Mesendoderm (in vitro differentiated cells): Measurements from ENCODE around the gene BCL6B.
"Not testable (repeated sequence)": the region's sequence is repeated elsewhere in the genome, so short reads cannot be mapped to it uniquely, and the experiment has no call there.

Source experiments
- DNase-seq: peaks from one replicate; pipeline ENCODE4 v3.0.0; 2013
- H2AK5ac ChIP-seq: 2 replicates; pipeline ENCODE4 v1.6.1; 2013; ENCODE audit warnings: low read length, inconsistent platforms
- H2BK120ac ChIP-seq: 2 replicates; pipeline ENCODE4 v1.6.1; 2013; ENCODE audit warnings: low read depth, mild to moderate bottlenecking, low read length, moderate library complexity, mixed read lengths
- H2BK15ac ChIP-seq: replicated peaks from 2 replicates; pipeline ENCODE4 v1.6.1; 2013; ENCODE audit warnings: low read depth, mild to moderate bottlenecking, moderate library complexity
- H2BK5ac ChIP-seq: 2 replicates; pipeline ENCODE4 v1.6.1; 2013; ENCODE audit warnings: low read length, inconsistent platforms
- H3K18ac ChIP-seq: 2 replicates; pipeline ENCODE4 v1.6.1; 2013; ENCODE audit warnings: mild to moderate bottlenecking, low read length, mixed read lengths
- H3K23ac ChIP-seq: one replicate; pipeline ENCODE4 v1.6.1; 2013; ENCODE audit warnings: low read length
- H3K27ac ChIP-seq: 2 replicates; pipeline ENCODE4 v1.5.1; 2013; ENCODE audit warnings: low read depth, mild to moderate bottlenecking, inconsistent platforms, low read length, moderate library complexity
- H3K27me3 ChIP-seq: 2 replicates; pipeline ENCODE4 v1.6.1; 2013; ENCODE audit warnings: low read length, control low read depth, mild to moderate bottlenecking, inconsistent platforms; ENCODE audit not compliant: insufficient read depth, poor library complexity
- H3K36me3 ChIP-seq: 2 replicates; pipeline ENCODE4 v1.6.1; 2013; ENCODE audit warnings: low read length, inconsistent platforms; ENCODE audit not compliant: control insufficient read depth, insufficient read depth
- H3K4ac ChIP-seq: one replicate; pipeline ENCODE4 v1.6.1; 2013; ENCODE audit warnings: low read depth, mild to moderate bottlenecking, low read length, moderate library complexity
- H3K4me1 ChIP-seq: 2 replicates; pipeline ENCODE4 v1.6.1; 2013; ENCODE audit warnings: low read depth, low read length, inconsistent platforms; ENCODE audit not compliant: control insufficient read depth
- H3K4me2 ChIP-seq: 2 replicates; pipeline ENCODE4 v1.6.1; 2013; ENCODE audit warnings: low read length
- H3K4me3 ChIP-seq: 2 replicates; pipeline ENCODE4 v1.5.1; 2013; ENCODE audit warnings: mild to moderate bottlenecking, low read length
- H3K56ac ChIP-seq: one replicate; pipeline ENCODE4 v1.6.1; 2013; ENCODE audit warnings: low read length
- H3K79me1 ChIP-seq: 2 replicates; pipeline ENCODE4 v1.6.1; 2013; ENCODE audit warnings: low read length, inconsistent platforms
- H3K79me2 ChIP-seq: 2 replicates; pipeline ENCODE4 v1.6.1; 2013; ENCODE audit warnings: mild to moderate bottlenecking, low read length; ENCODE audit not compliant: control insufficient read depth, insufficient read depth
- H3K9ac ChIP-seq: 2 replicates; pipeline ENCODE4 v1.6.1; 2013; ENCODE audit warnings: low read length, inconsistent platforms
- H4K5ac ChIP-seq: one replicate; pipeline ENCODE4 v1.6.1; 2013; ENCODE audit warnings: low read length
- H4K8ac ChIP-seq: one replicate; pipeline ENCODE4 v1.6.1; 2013; ENCODE audit warnings: low read depth, mild to moderate bottlenecking, control low read depth, low read length, moderate library complexity
- WGBS: extraction: QIAGEN DNeasy Blood & Tissue Kit; methylation state at CpG from one replicate; pipeline ENCODE4 v1.1.7; 2013; ENCODE audit warnings: low lambda C conversion rate, missing lambda C conversion rate; ENCODE audit not compliant: insufficient coverage; ENCODE audit errors: extremely low coverage; 5-methylcytosine and 5-hydroxymethylcytosine counted together

Gene BCL6B

DNA sequence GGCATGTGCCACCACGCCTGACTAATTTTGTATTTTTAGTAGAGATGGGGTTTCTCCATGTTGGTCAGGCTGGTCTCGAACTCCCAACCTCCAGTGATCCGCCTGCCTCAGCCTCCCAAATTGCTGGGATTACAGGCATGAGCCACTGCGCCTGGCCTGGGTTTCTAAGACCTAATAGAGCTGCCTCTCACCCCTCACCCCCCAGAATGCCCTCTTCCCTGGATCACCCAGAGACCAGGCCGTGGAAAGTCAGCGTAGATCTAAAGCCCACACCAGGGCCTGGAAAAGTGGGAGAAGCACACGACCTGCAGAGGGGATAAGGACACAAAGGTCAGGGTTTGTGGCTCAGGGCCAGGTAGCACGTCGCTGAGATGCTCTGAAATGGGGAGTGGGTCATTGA is 27.7 kb downstream of the BCL6B start:
- not testable (repeated sequence) for H2BK120ac ChIP-seq, H3K18ac ChIP-seq, H3K4me3 ChIP-seq

DNA sequence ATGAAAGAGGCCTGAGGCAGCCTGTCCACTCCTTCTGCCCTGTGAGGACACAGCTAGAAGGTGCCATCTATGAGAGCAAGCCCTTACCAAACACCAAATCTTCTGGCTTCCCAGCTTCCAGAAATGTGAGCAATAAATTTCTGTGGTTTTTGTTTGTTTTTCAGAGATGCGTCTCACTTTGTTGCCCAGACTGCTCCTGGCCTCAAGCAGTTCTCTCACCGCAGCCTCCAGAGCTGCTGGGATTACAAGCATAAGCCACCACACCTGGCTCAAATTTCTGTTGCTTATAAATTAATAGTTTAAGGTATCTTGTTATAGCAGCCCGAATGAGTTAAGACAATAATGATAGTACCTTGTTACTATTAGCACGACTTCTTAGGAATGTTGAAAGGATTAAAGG is 33.5 kb downstream of the BCL6B start:
- H3K23ac ChIP-seq, result no peak overlapping the region
- no peaks in the 10 kb centered on the region for H3K36me3 ChIP-seq
- no peak overlapping the region for H2BK120ac ChIP-seq
- H3K56ac ChIP-seq, result no peak overlapping the region
- no peaks in the 10 kb centered on the region for H3K27me3 ChIP-seq
- H3K79me2 ChIP-seq, result no peaks in the 10 kb centered on the region
- H3K4me3 ChIP-seq, result no peak overlapping the region
- no peak overlapping the region for H2BK15ac ChIP-seq
- H2BK5ac ChIP-seq, result no peak overlapping the region
- H4K5ac ChIP-seq, result no peak overlapping the region
- WGBS, result no CpG with 5 or more reads among the region's 4 CpGs
- H3K27ac ChIP-seq, result no peak overlapping the region
- DNase-seq, result no peak
- no peaks in the 10 kb centered on the region for H3K4me1 ChIP-seq
- no peak overlapping the region for H3K9ac ChIP-seq
- H3K4me2 ChIP-seq, result no peak overlapping the region
- no peak overlapping the region for H3K18ac ChIP-seq
- H3K4ac ChIP-seq, result no peak overlapping the region
- H3K79me1 ChIP-seq, result no peaks in the 10 kb centered on the region
- no peak overlapping the region for H4K8ac ChIP-seq
- H2AK5ac ChIP-seq, result no peak overlapping the region

More for the DNA sequence above, 27.7 kb downstream of the BCL6B start:
- H3K79me2 ChIP-seq, H2BK15ac ChIP-seq, H4K5ac ChIP-seq, H3K36me3 ChIP-seq, H3K4me1 ChIP-seq, H4K8ac ChIP-seq, H3K4ac ChIP-seq, H3K4me2 ChIP-seq, H3K27ac ChIP-seq, DNase-seq, H3K9ac ChIP-seq, H3K79me1 ChIP-seq, H3K27me3 ChIP-seq, H2AK5ac ChIP-seq, H3K56ac ChIP-seq, H3K23ac ChIP-seq, H2BK5ac ChIP-seq: not testable (repeated sequence)
- no CpG with 5 or more reads among the region's 9 CpGs for WGBS

DNA sequence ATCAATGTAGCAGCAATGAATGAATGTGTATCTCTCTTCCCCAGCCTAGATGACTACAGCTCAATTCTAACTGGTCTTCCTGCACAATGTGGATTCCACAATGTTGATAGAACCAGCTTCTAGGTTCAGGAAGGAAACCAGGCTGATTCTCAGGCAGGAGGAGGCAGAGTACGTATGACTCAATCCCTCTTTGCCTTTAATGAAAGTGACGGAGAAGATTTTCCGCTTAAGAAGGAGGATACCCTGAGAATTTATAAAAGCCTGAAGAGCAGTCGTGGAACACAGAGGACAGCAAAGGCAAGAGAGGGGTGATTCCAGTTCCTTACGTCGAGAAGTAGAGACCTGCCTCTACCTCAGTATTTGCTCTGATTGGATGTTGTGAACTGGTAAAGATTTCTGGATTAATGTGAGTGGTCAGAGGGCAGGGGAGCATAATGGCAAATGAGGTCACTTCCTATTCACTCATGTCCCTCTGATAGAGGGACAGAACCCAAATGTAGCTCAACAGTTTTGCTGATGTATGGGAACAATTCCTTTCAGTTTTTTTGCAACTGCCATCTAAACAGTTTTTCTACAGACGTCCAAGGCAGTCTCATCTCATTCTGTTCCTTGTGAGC is 36.1 kb downstream of the BCL6B start:
- H2AK5ac ChIP-seq, result no peak overlapping the region
- no peaks in the 10 kb centered on the region for H3K79me2 ChIP-seq
- H3K27ac ChIP-seq, result no peak overlapping the region
- DNase-seq, result no peak
- H2BK15ac ChIP-seq, result no peak overlapping the region
- H3K4me3 ChIP-seq, result no peak overlapping the region
- no peak overlapping the region for H4K8ac ChIP-seq
- no peaks in the 10 kb centered on the region for H3K4me1 ChIP-seq
- H4K5ac ChIP-seq, result no peak overlapping the region
- H3K27me3 ChIP-seq, result no peaks in the 10 kb centered on the region
- no peak overlapping the region for H2BK120ac ChIP-seq
- H3K79me1 ChIP-seq, result no peaks in the 10 kb centered on the region
- no peak overlapping the region for H3K4ac ChIP-seq
- H3K9ac ChIP-seq, result no peak overlapping the region
- no peak overlapping the region for H3K4me2 ChIP-seq
- no peak overlapping the region for H3K56ac ChIP-seq
- H3K23ac ChIP-seq, result no peak overlapping the region
- H3K18ac ChIP-seq, result no peak overlapping the region
- WGBS, result no CpG with 5 or more reads among the region's 7 CpGs
- no peaks in the 10 kb centered on the region for H3K36me3 ChIP-seq
- no peak overlapping the region for H2BK5ac ChIP-seq

DNA sequence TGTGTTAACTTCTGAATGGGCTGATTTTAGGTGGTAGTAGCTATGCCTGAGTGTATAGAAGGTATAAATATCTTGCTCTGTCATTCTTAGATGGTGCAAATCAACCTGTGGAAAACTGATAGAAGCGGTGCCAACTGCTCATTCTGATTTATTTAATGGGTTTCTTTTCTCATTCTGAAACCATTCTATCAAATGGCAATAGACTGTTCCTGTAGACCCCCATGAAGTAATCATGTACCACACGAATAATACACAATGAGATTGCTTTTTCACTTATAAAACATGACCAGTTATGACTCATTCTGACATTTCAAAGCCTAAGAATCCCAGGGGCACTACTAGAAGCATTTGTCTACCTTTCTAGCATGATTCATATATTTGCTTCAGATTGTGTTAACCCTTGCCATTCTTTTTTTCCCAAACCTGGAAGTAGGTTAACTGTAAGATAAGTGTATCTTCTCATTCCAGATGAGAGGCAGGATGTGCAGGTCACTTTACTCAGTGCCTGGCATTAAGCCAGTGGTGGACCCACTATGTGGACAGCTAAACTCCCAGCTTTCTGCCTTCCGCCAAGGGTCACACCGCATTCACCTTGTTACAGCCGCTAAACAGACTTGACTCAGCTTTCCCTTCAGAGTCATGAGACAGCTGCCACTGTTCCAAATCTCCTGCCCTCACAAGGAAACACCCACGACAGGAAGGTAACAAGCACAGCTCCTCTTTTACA is 37.5 kb downstream of the BCL6B start:
- Histone ChIP-seq H2BK15ac (no peak overlapping the region), H2BK120ac (no peak overlapping the region), H3K23ac (no peak overlapping the region), H2BK5ac (no peak overlapping the region), H3K36me3 (no peaks in the 10 kb centered on the region), H3K79me1 (no peaks in the 10 kb centered on the region), H3K27ac (no peak overlapping the region), H3K27me3 (no peaks in the 10 kb centered on the region), H4K5ac (no peak overlapping the region), H4K8ac (no peak overlapping the region), H3K4me3 (no peak overlapping the region), H3K79me2 (no peaks in the 10 kb centered on the region), H3K9ac (no peak overlapping the region), H3K18ac (no peak overlapping the region), H2AK5ac (no peak overlapping the region), H3K4me1 (no peaks in the 10 kb centered on the region), H3K4me2 (no peak overlapping the region), H3K56ac (no peak overlapping the region), H3K4ac (no peak overlapping the region)
- no peak for DNase-seq
- WGBS, result no CpG with 5 or more reads among the region's 6 CpGs

DNA sequence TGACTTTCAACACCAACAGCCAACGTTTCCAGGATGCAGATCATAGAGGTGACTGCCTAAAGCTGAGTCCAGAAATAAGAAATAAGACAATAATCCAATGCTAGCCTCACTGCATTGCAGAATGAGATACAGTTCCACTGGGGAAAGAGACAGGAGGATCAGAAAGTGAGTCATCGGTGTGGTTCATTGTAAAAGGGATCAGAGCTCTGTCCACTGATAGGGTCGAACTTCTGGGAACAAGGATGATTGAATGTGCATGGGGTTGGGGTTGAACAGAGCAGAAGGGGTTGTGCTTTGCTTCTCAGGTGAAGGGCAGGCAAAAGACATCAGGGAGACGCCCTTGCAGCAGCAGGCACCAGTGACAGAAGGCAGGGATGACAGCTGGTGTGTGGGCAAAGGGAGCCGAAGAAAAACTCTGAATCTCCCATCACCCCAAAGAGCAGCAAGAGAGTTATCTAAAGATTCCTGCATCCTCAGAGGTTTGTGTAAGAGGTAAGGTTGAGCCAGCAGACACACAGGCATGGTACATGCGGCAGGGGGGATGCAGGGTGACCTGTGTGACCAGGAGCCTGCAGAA is 40.8 kb downstream of the BCL6B start:
- H4K8ac ChIP-seq, result no peak overlapping the region
- H3K4me1 ChIP-seq, result no peaks in the 10 kb centered on the region
- WGBS, result no CpG with 5 or more reads among the region's 6 CpGs
- H2AK5ac ChIP-seq, result no peak overlapping the region
- no peak overlapping the region for H3K23ac ChIP-seq
- H3K56ac ChIP-seq, result no peak overlapping the region
- H4K5ac ChIP-seq, result no peak overlapping the region
- H3K27ac ChIP-seq, result no peak overlapping the region
- H3K27me3 ChIP-seq, result no peaks in the 10 kb centered on the region
- no peak overlapping the region for H3K4ac ChIP-seq
- no peak overlapping the region for H2BK15ac ChIP-seq
- H3K4me3 ChIP-seq, result no peak overlapping the region
- no peaks in the 10 kb centered on the region for H3K79me1 ChIP-seq
- no peak overlapping the region for H3K4me2 ChIP-seq
- H3K9ac ChIP-seq, result no peak overlapping the region
- H2BK120ac ChIP-seq, result no peak overlapping the region
- no peak overlapping the region for H2BK5ac ChIP-seq
- H3K36me3 ChIP-seq, result no peaks in the 10 kb centered on the region
- no peak overlapping the region for H3K18ac ChIP-seq
- no peak for DNase-seq
- H3K79me2 ChIP-seq, result no peaks in the 10 kb centered on the region
